Measurements from ENCODE around the gene LOXL4. TPM values are rescaled to one million over a fixed set of nuclear protein-coding genes. Genes with fewer than 3 reads are reported as not detected.

LOXL4 gene
- total and polyA plus RNA-seq, 8 donors, result 0.29 to 23.7 (median 1.7) TPM

DNA sequence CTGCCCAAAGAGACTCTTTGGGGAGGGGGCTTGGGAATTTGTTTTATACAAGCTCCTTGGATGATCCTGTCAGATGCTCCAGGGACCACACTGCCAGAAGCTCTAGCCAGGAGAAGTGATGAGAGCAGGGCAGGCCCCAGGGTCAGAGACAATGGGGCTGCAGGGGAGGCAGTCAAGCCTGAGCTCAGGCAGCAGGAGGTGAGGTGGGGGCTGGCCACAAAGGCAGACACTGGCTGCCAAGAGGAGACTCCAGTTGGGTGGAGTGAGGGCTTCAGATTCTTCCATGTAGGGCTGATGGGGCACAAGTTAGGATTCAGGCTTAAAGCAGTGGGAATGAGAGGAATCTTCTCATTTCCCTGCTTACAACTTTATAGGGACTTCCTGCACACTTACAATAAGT is 35.6 kb upstream of the LOXL4 start:
- TF ChIP-seq, protein P1, sequence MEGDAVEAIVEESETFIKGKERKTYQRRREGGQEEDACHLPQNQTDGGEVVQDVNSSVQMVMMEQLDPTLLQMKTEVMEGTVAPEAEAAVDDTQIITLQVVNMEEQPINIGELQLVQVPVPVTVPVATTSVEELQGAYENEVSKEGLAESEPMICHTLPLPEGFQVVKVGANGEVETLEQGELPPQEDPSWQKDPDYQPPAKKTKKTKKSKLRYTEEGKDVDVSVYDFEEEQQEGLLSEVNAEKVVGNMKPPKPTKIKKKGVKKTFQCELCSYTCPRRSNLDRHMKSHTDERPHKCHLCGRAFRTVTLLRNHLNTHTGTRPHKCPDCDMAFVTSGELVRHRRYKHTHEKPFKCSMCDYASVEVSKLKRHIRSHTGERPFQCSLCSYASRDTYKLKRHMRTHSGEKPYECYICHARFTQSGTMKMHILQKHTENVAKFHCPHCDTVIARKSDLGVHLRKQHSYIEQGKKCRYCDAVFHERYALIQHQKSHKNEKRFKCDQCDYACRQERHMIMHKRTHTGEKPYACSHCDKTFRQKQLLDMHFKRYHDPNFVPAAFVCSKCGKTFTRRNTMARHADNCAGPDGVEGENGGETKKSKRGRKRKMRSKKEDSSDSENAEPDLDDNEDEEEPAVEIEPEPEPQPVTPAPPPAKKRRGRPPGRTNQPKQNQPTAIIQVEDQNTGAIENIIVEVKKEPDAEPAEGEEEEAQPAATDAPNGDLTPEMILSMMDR (IDR thresholded peaks at IDR 0.05), result no peak
- Histone ChIP-seq H3K27me3 (peaks cover 0 to 43% (median 6%) of the 10 kb centered on the region in 3 donors), H3K36me3 (no peaks in the 10 kb centered on the region), H3K4me1 (no peaks in the 10 kb centered on the region), H3K4me3 (no peak overlapping the region), H3K9me3 (no peaks in the 10 kb centered on the region), H3K27ac (no peak overlapping the region)
- DNase-seq, result no peak
- intact Hi-C loops (cut with DNase I; ENCODE audit: low total_unique reads), result no loop called here

DNA sequence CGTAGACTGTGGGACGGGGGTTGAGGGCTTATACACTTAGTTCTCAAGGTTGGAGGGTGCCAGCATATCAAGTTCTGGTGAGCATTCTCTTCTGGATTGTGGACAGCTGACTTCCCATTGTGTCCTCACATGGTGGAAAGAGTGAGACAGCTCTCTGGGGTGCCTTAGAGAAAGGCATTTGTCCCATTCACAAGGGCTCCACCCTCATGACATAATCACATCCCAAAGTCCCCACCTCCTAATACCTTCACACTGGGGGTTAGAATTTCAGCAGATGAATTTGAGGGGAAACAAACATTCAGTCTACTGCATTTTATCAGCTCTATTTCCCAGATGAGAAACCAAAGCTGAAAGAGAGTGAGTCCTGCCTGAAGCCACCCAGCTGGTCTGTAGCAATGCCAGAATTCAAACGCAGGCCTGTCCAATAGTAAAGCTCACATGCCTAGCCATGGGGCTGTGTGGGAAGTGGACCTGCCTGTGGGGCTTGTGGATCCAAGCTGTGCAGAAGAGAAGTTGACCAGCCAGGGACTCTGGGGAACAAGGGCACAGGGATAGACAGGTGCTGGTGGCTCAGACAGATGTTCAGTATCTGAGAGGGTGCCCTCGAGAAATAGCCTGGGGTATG is 34.9 kb upstream of the LOXL4 start:
- Histone ChIP-seq H3K4me3 (no peak overlapping the region), H3K27me3 (peaks cover 0 to 39% (median 6%) of the 10 kb centered on the region in 3 donors), H3K9me3 (no peaks in the 10 kb centered on the region), H3K27ac (no peak overlapping the region), H3K4me1 (no peaks in the 10 kb centered on the region), H3K36me3 (no peaks in the 10 kb centered on the region)
- intact Hi-C loops (cut with DNase I; ENCODE audit: low total_unique reads), result no loop called here
- DNase-seq, result peak in 1 of 2 donors; percentile 42
- no peak for TF ChIP-seq POLR2AphosphoS5 (IDR thresholded peaks at IDR 0.05)
- TF ChIP-seq POLR2A (IDR thresholded peaks at IDR 0.05), result no peak
- TF ChIP-seq EP300 (IDR thresholded peaks at IDR 0.05), result no peak
- WGBS, 5 donors, result 67 to 76% (median 70%) methylated on average over 4 of the region's 4 CpGs

DNA sequence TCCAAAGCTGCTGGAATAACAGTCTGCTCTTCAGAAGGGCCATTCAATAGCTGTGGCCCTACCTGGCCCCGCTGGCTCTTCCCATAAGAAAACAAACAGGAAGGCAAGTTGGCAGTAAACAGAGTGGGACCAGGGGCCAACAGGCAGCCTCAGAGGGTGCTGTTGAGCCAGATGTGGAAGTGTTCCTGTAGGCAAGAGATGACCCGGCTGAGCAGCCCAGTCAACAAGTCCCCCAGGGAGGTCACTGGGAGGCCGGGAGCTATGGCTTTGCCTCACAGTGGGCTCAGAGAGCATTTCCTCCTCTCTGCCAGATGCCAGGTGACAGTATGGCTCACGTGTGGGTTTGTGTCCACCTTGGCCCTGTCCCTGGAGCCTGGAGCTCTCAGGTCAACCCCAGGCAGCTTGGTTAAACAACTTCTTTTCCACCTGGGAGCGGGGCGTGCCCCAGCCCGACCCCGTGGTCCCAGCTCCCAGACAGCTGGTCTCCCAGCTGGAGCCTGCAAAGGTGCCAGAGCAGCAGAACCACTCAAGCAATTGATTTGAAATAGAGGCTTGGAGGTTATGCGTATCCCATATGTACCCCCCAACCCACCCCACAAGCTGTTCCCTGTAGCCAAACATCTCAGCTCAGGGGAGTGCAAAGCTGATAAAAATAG is 33.8 kb upstream of the LOXL4 start:
- 37 to 71% (median 58%) methylated on average over 8 to 9 of the region's 9 CpGs for WGBS, 5 donors
- no peak overlapping the region for H3K27ac ChIP-seq
- H3K27me3 ChIP-seq, result peaks cover 0 to 42% (median 6%) of the 10 kb centered on the region in 3 donors
- no peak overlapping the region for H3K4me3 ChIP-seq
- DNase-seq, result no peak
- H3K9me3 ChIP-seq, result no peaks in the 10 kb centered on the region
- intact Hi-C loops (cut with DNase I; ENCODE audit: low total_unique reads), result no loop called here
- no peaks in the 10 kb centered on the region for H3K4me1 ChIP-seq
- TF ChIP-seq EP300 (IDR thresholded peaks at IDR 0.05) (no peak), POLR2AphosphoS5 (IDR thresholded peaks at IDR 0.05) (no peak), POLR2A (IDR thresholded peaks at IDR 0.05) (no peak)
- TF ChIP-seq, protein P1 (IDR thresholded peaks at IDR 0.05), result no peak
- H3K36me3 ChIP-seq, result no peaks in the 10 kb centered on the region

DNA sequence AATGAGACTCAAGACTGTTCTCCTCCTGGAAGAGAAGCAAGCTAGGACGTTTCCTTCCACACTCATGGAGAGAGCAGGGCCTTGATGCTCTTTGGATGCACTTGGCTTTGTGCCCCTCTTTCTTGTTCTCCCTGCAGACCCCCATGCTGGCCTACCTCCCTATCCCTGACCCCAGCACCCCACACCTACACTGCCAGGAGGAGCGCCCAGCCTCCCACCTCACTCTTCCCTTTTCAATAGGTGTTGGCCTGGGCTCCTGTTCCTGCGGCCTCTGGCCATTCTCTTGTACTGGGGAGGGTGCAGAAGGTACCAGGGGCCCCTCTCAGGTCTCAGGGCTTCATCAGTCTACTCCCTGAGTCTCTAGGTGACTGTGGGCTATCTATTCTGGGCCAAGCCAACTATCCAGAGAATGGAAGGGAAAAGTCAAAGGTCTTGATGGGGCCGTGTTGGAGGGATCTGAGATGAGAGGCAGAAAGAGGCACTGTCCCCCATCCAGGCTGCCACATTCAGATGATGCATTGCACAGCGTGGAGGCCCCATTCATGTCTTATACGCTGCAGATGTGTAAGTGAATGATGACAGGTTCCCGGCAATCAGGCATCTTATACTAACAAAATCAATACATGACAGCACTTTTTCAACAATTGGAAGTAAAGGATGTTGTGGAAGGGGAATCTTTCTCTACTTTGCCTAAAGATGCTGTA is 32.7 kb upstream of the LOXL4 start:
- intact Hi-C loops (cut with DNase I; ENCODE audit: low total_unique reads), result no loop called here
- Histone ChIP-seq H3K4me1 (no peaks in the 10 kb centered on the region), H3K4me3 (no peak overlapping the region), H3K27me3 (peaks cover 0 to 53% (median 6%) of the 10 kb centered on the region in 3 donors), H3K36me3 (no peaks in the 10 kb centered on the region), H3K27ac (no peak overlapping the region), H3K9me3 (no peaks in the 10 kb centered on the region)
- TF ChIP-seq, protein P1 (IDR thresholded peaks at IDR 0.05), result no peak
- TF ChIP-seq POLR2AphosphoS5 (IDR thresholded peaks at IDR 0.05) (no peak), EP300 (IDR thresholded peaks at IDR 0.05) (no peak), POLR2A (IDR thresholded peaks at IDR 0.05) (no peak)
- no peak for DNase-seq
- WGBS, 5 donors, result 84 to 87% (median 85%) methylated on average over 7 of the region's 7 CpGs

Measured in stomach (tissue), 9 donors.